CD4-positive, alpha-beta T cell treated with Interleukin-1 beta for 1 hour (primary cell): ENCODE results near the gene COQ9.
"Not testable (repeated sequence)": the region's sequence is repeated elsewhere in the genome, so short reads cannot be mapped to it uniquely, and the experiment has no call there.

Experiments used
- DNase-seq, 2 donors: peaks; one replicate each; pipeline ENCODE4 v3.0.0-alpha.2; 2020 to 2022

The COQ9 gene

GRCh38 chr16:57427824-57428223, 19.5 kb upstream of the COQ9 start:
- no peak for DNase-seq

- no peak for DNase-seq
Measured at GRCh38 chr16:57430955-57431354, 16.3 kb upstream of the COQ9 start.

- no peak for DNase-seq
Measured at GRCh38 chr16:57432505-57432904, 14.8 kb upstream of the COQ9 start.

- DNase-seq = no peak
Measured at GRCh38 chr16:57432989-57433388, 14.3 kb upstream of the COQ9 start.

- DNase-seq = no peak
Measured at GRCh38 chr16:57434003-57434402, 13.3 kb upstream of the COQ9 start.

- DNase-seq = no peak
Measured at GRCh38 chr16:57435838-57436237, 11.4 kb upstream of the COQ9 start.

GRCh38 chr16:57439947-57440346, 7.3 kb upstream of the COQ9 start:
- DNase-seq = not testable (repeated sequence)

GRCh38 chr16:57440551-57440950, 6.7 kb upstream of the COQ9 start:
- DNase-seq = not testable (repeated sequence)

GRCh38 chr16:57444711-57445110, 2.6 kb upstream of the COQ9 start:
- DNase-seq = no peak

GRCh38 chr16:57445510-57445909, 1.8 kb upstream of the COQ9 start:
- DNase-seq = no peak

GRCh38 chr16:57446531-57447185, 621 bp upstream of the COQ9 start:
- DNase-seq = peak; percentile 22 to 36

- DNase-seq = no peak
Measured at GRCh38 chr16:57452021-57452420, 4.7 kb downstream of the COQ9 start.

GRCh38 chr16:57462209-57462977, 15.1 kb downstream of the COQ9 start, which contains the start of gene POLR2C:
Gene POLR2C (plus strand): TSS chr16:57462679. CDS start chr16:57462725, 46 bp downstream.
- peak; percentile 90 to 94 for DNase-seq

GRCh38 chr16:57462978-57463362, 15.7 kb downstream of the COQ9 start:
- no peak for DNase-seq

GRCh38 chr16:57464523-57464922, 17.2 kb downstream of the COQ9 start:
- no peak for DNase-seq

GRCh38 chr16:57468346-57468745, 21.1 kb downstream of the COQ9 start:
- DNase-seq = no peak

- DNase-seq = no peak
Measured at GRCh38 chr16:57469046-57469445, 21.8 kb downstream of the COQ9 start.

GRCh38 chr16:57469917-57470470, 22.7 kb downstream of the COQ9 start:
- no peak for DNase-seq

- no peak for DNase-seq
Measured at GRCh38 chr16:57470711-57471110, 23.4 kb downstream of the COQ9 start.

- DNase-seq = no peak
Measured at GRCh38 chr16:57471209-57471608, 23.9 kb downstream of the COQ9 start.

- DNase-seq = no peak
Measured at GRCh38 chr16:57471852-57472664, 24.8 kb downstream of the COQ9 start.

- no peak for DNase-seq
Measured at GRCh38 chr16:57472665-57473060, 25.4 kb downstream of the COQ9 start.

GRCh38 chr16:57473176-57473840, 26.0 kb downstream of the COQ9 start:
- DNase-seq = no peak
